Heart left ventricle (tissue), 16 donors: ENCODE data around the gene CTNS. TPM values are rescaled to one million over a fixed set of nuclear protein-coding genes. Genes with fewer than 3 reads are reported as not detected.

Source experiments
- ATAC-seq, 4 donors: fragments of 200-7000 bp; cut with Tn5 transposase; one replicate each; pipeline ENCODE4 v1.9.1; 2020 to 2022; ENCODE audit warnings: moderate library complexity in 4 of 4, mild to moderate bottlenecking in 3 of 4, moderate number of reproducible peaks in 1 of 4
- DNase-seq, 5 donors: peaks; one replicate each; pipeline ENCODE4 v3.0.0-alpha.2; 2020
- H3K27ac ChIP-seq, 12 donors: fragments of 200-600 bp; sonication (generic) in 4 of 12; one replicate each; pipeline versions ENCODE4 v1.5.0 to v1.8.0; 2016 to 2022; ENCODE audit warnings: mild to moderate bottlenecking in 2 of 12
- H3K27me3 ChIP-seq, 9 donors: fragments of 200-600 bp; sonication (generic) in 2 of 9; one replicate each; pipeline versions ENCODE4 v1.5.1 to v1.8.0; 2016 to 2022; ENCODE audit warnings: mild to moderate bottlenecking in 3 of 9
- H3K36me3 ChIP-seq, 9 donors: fragments of 200-600 bp; sonication (generic) in 2 of 9; one replicate each; pipeline versions ENCODE4 v1.5.0 to v1.8.0; 2018 to 2022; ENCODE audit warnings: mild to moderate bottlenecking in 2 of 9
- H3K4me1 ChIP-seq, 12 donors: fragments of 200-600 bp; sonication (generic) in 4 of 12; one replicate each; pipeline versions ENCODE4 v1.5.0 to v1.8.0; 2016 to 2022; ENCODE audit warnings: mild to moderate bottlenecking in 3 of 12
- H3K4me3 ChIP-seq, 12 donors: fragments of 200-600 bp; sonication (generic) in 4 of 12; one replicate each; pipeline versions ENCODE4 v1.5.0 to v1.8.0; 2017 to 2022; ENCODE audit warnings: mild to moderate bottlenecking in 9 of 12, moderate library complexity in 4 of 12
- H3K9me3 ChIP-seq, 12 donors: fragments of 200-600 bp; sonication (generic) in 4 of 12; one replicate each; pipeline versions ENCODE4 v1.5.0 to v1.8.0; 2016 to 2022; ENCODE audit warnings: mild to moderate bottlenecking in 1 of 12
- CTCF ChIP-seq, 12 donors: fragments of 200-600 bp; sonication (generic) in 4 of 12; IDR thresholded peaks; one replicate each; pipeline versions ENCODE4 v1.5.0 to v1.8.0; 2018 to 2022; ENCODE audit warnings: antibody characterized with exemption in 12 of 12, mild to moderate bottlenecking in 5 of 12
- POLR2A ChIP-seq, 2 donors: fragments of 450-650 bp; IDR thresholded peaks; one replicate each; pipeline ENCODE4 v1.6.1; 2017; ENCODE audit warnings: antibody characterized with exemption in 2 of 2, mild to moderate bottlenecking in 2 of 2, moderate library complexity in 2 of 2
- WGBS, 4 donors: extraction: QIAGEN DNeasy Blood & Tissue Kit in 2 of 4; methylation state at CpG; one replicate each; pipeline versions ENCODE4 v1.1.5 to v1.1.7; 2013 to 2018; 5-methylcytosine and 5-hydroxymethylcytosine counted together
- intact Hi-C, 10 donors: fragments of 100-400 bp; cut with DNase I; formaldehyde crosslinking; loops; one replicate each; pipeline versions ENCODE4 v1.11.1 to v1.14.2; 2022
- polyA plus RNA-seq, 2 donors: library from polyadenylated mRNA; stranded (reverse); fragments of 200-250 nt; gene quantifications; one replicate each; pipeline ENCODE4 v1.2.3, GENCODE V29; 2013
- total RNA-seq, 9 donors: library from RNA; depleted of rRNA in 2 of 9; stranded (reverse); fragments of >200 nt in 2 of 9; fragmentation: NEBNext Ultra II Directional in 3 of 9; extraction: Animal tissue kit (Norgen Biotek cat#: 25700) in 3 of 9; gene quantifications; one replicate each; pipeline versions ENCODE4 v1.1.0 to v1.2.4, GENCODE V29; 2016 to 2023
- donor health status: ischemic (EF 13 %, LVEDD 7.1; RV severe dilation, severe dysfunction).
- donor health status: healthy with polysubstance abuse.
- donor health status: DM: no; HTN: yes; CAD: no.
- donor health status: DM: no; HTN: no; CAD: no.
- donor health status: ischemic (EF 25% LVEDD 6.9; RV normal size, moderate dysfunction).
- donor health status: ischemic (EF 25% LVEDD 5.7; RV mildly dilated, moderate dysfunction).
- donor health status: healthy.
- donor health status: DM: yes; HTN: yes; CAD: no.
- donor health status: ischemic (EF 35%, LVEDD 5.7; RV mildly dilated, moderate dysfunction).
- donor health status: nonischemic (EF 11% LVEDD 7.7; RV severe dilation, severe dysfunction).
- donor health status: DM: yes; HTN: yes; CAD: no.
- donor health status: PGD.
- donor health status: ischemic (EF 29% LVEDD 5.4; RV normal size, mild dysfunction).
- donor health status: nonischemic (EF 23%, LVEDD 6.1; RV moderate dilation, normal function).

CTNS gene
- total and polyA plus RNA-seq, 11 donors, result 6.2 to 19.0 (median 8.7) TPM

- 0 to 3% (median 1%) methylated on average over 21 to 39 of the region's 39 CpGs for WGBS, 4 donors
Observed at GRCh38 chr17:3667366-3668278, 31.1 kb downstream of the CTNS start.

GRCh38 chr17:3668279-3669084 lies 31.9 kb downstream of the CTNS start, which contains the start of the genes EMC6 and TAX1BP3:
TSS of gene EMC6 (plus strand) at chr17:3668812. CDS start at chr17:3669147, 335 bp downstream.
TSS of gene TAX1BP3 (minus strand) at chr17:3668578. CDS start at chr17:3668526, 52 bp downstream.
- ATAC-seq (peak; percentile 86 to 93 (median 90)), DNase-seq (peak; percentile 98 to 100 (median 99))
- intact Hi-C loops, result loop anchor here in 3 of 10 donors (1.0 to 10.0 kb wide), 4 partner anchors 32 to 624 kb away; partner anchors contain the start of genes CTNS (in 2 of the 3) and SHPK (in 2 of the 3)
- Histone ChIP-seq H3K4me3 (peak within 1 kb of the TSS; percentile 61 to 100 (median 88)), H3K9me3 (no peaks in the 10 kb centered on the region), H3K4me1 (peaks cover 4 to 47% (median 36%) of the 10 kb centered on the region in 12 donors), H3K27me3 (no peaks in the 10 kb centered on the region), H3K36me3 (peaks cover 0 to 31% (median 15%) of the 10 kb centered on the region in 9 donors), H3K27ac (peak within 1 kb of the TSS; percentile 91 to 100 (median 99))
- TF ChIP-seq CTCF (IDR thresholded peaks at IDR 0.05) (peak in 2 of 12 donors; percentile 2 to 3), POLR2A (IDR thresholded peaks at IDR 0.05) (peak; percentile 98 to 100)
- 0 to 1% (median 0%) methylated on average over 27 to 89 of the region's 89 CpGs for WGBS, 4 donors

More at GRCh38 chr17:3667366-3668278, 31.1 kb downstream of the CTNS start:
- TF ChIP-seq CTCF (IDR thresholded peaks at IDR 0.05) (peak in 3 of 12 donors; percentile 13 to 26 (median 20)), POLR2A (IDR thresholded peaks at IDR 0.05) (no peak)
- H3K36me3 ChIP-seq, result peaks cover 0 to 40% (median 24%) of the 10 kb centered on the region in 9 donors
- H3K27me3 ChIP-seq, result no peaks in the 10 kb centered on the region
- H3K4me1 ChIP-seq, result peaks cover 4 to 47% (median 36%) of the 10 kb centered on the region in 12 donors
- peak overlapping the region; percentile 61 to 100 (median 88) for H3K4me3 ChIP-seq
- H3K9me3 ChIP-seq, result no peaks in the 10 kb centered on the region
- H3K27ac ChIP-seq, result peak overlapping the region; percentile 91 to 100 (median 99)
- intact Hi-C loops, result loop anchor here in 3 of 10 donors (1.0 to 10.0 kb wide), 4 partner anchors 31 to 623 kb away; partner anchors contain the start of genes CTNS (in 2 of the 3) and SHPK (in 2 of the 3)
- peak; percentile 65 to 86 (median 82) for ATAC-seq
- DNase-seq, result peak; percentile 92 to 96 (median 95)

- no peak for DNase-seq
- no peak for ATAC-seq
- Histone ChIP-seq H3K9me3 (no peaks in the 10 kb centered on the region), H3K27ac (peak overlapping the region in 11 of 12 donors; percentile 67 to 100 (median 99)), H3K36me3 (peaks cover 0 to 26% (median 10%) of the 10 kb centered on the region in 9 donors), H3K27me3 (no peaks in the 10 kb centered on the region), H3K4me3 (peak overlapping the region; percentile 61 to 100 (median 88)), H3K4me1 (peaks cover 4 to 47% (median 36%) of the 10 kb centered on the region in 12 donors)
- no peak for TF ChIP-seq CTCF (IDR thresholded peaks at IDR 0.05)
- TF ChIP-seq POLR2A (IDR thresholded peaks at IDR 0.05), result no peak
- intact Hi-C loops, result loop anchor here in 2 of 10 donors (2.0 to 10.0 kb wide), 3 partner anchors 32 to 624 kb away; partner anchors contain the start of genes CTNS (in 1 of the 2) and SHPK (in 1 of the 2)
- WGBS, 4 donors, result 0% methylated on average over 9 to 32 of the region's 32 CpGs
Observed at GRCh38 chr17:3669085-3669347, 32.5 kb downstream of the CTNS start.
